ENCODE results near the gene IQSEC1. TPM values are rescaled to one million over a fixed set of nuclear protein-coding genes. Genes with fewer than 3 reads are reported as not detected.
A peak's percentile ranks its signal among the peaks of the same experiment; 100 is the strongest.

Gene IQSEC1
- total and polyA plus RNA-seq, 9 of the 15 experiments (the other 6 are each of a cell fraction or from before 2014, with no cell fraction given), result 0.56 to 39.0 (median 6.8) TPM

GRCh38 chr3:12994607-12995388, 78.4 kb downstream of the IQSEC1 start (continued):
- TF ChIP-seq SREBF1 (IDR thresholded peaks at IDR 0.05; ENCODE audit: borderline replicate concordance, low read depth, low read length), result peak; percentile 87
- TF ChIP-seq NCOA2 (IDR thresholded peaks at IDR 0.05; ENCODE audit: partially characterized antibody in 2 of 2), result no peak
- peak; percentile 3 for TF ChIP-seq MEIS2 (IDR thresholded peaks at IDR 0.05; ENCODE audit: partially characterized antibody)
- TF ChIP-seq TEAD4 (IDR thresholded peaks at IDR 0.05; ENCODE audit: low read length), result no peak
- no peak for TF ChIP-seq TEAD4 (CRISPR knock-in tag; IDR thresholded peaks at IDR 0.05; ENCODE audit: borderline replicate concordance)

- peak overlapping the region; percentile 86 for H2AFZ ChIP-seq (ENCODE audit: low read depth, low read length)
- peak in 1 of 2 experiments; percentile 1; a peak in 2 of 4 replicates for TF ChIP-seq MAZ (CRISPR knock-in tag; conservative IDR thresholded peaks at IDR 0.05 in 1 of 2, IDR thresholded peaks at IDR 0.05 in 1 of 2)
- peak; percentile 51; the same call in 1 of the 2 replicates for TF ChIP-seq ZBTB12 (CRISPR knock-in tag; IDR thresholded peaks at IDR 0.05)
- peak; percentile 38; the same call in 1 of the 2 replicates for TF ChIP-seq ZNF12 (CRISPR knock-in tag; IDR thresholded peaks at IDR 0.05)
- peak; percentile 2 for TF ChIP-seq FUS (optimal IDR thresholded peaks at IDR 0.05; ENCODE audit: low read depth, low read length)
- no peak for TF ChIP-seq JUN (IDR thresholded peaks at IDR 0.05; ENCODE audit: borderline replicate concordance, low read depth, low read length)
- peak; percentile 57; the same call in 1 of the 2 replicates for TF ChIP-seq JUN (CRISPR knock-in tag; IDR thresholded peaks at IDR 0.05; ENCODE audit: borderline replicate concordance)
- TF ChIP-seq, protein P1, sequence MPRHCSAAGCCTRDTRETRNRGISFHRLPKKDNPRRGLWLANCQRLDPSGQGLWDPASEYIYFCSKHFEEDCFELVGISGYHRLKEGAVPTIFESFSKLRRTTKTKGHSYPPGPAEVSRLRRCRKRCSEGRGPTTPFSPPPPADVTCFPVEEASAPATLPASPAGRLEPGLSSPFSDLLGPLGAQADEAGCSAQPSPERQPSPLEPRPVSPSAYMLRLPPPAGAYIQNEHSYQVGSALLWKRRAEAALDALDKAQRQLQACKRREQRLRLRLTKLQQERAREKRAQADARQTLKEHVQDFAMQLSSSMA (CRISPR knock-in tag; IDR thresholded peaks at IDR 0.05), result 0 out of 2 replicates have a peak, but pooled peaks have one; percentile 2
These were observed 78.9 kb downstream of the IQSEC1 start for GRCh38 chr3:12994357-12994606.

More at GRCh38 chr3:12994357-12994606, 78.9 kb downstream of the IQSEC1 start:
- peaks cover 4% of the 10 kb centered on the region for H3K9me1 ChIP-seq (ENCODE audit: control insufficient read depth, insufficient read depth, low read length)
- H3K36me3 ChIP-seq (ENCODE audit: control insufficient read depth, insufficient read depth, low read length), result no peaks in the 10 kb centered on the region
- POLR2A ChIA-PET, result interaction anchor here (0.8 to 4.3 kb wide), 3 partner anchors 10 to 126 kb away, joined by 3 to 18 read pairs (median 9); no protein-coding TSS in a partner anchor
- peaks cover 34 to 54% of the 10 kb centered on the region in 2 experiments for H3K4me1 ChIP-seq (replicated peaks in 1 of 2; ENCODE audit: control insufficient read depth in 2 of 2, insufficient read depth in 2 of 2, low read length in 2 of 2)
- peak overlapping the region; percentile 95 for H3K4me2 ChIP-seq (ENCODE audit: insufficient read depth, low read length)
- in situ Hi-C loops (cut with MboI), result no loop called here
- no peaks in the 10 kb centered on the region for H3K27me3 ChIP-seq (ENCODE audit: control insufficient read depth in 2 of 2, insufficient read depth in 2 of 2, low read length in 2 of 2)
- BruUV-seq (replicated peaks), result no TSS peak
- peak overlapping the region; percentile 81 for H3K27ac ChIP-seq (ENCODE audit: extremely low read depth, low read depth, low read length)
- peak overlapping the region; percentile 73 for H3K4me3 ChIP-seq
- H3K79me2 ChIP-seq (ENCODE audit: control insufficient read depth, insufficient read depth, low read length), result peaks cover 19% of the 10 kb centered on the region
- no peaks in the 10 kb centered on the region for H4K20me1 ChIP-seq (replicated peaks; ENCODE audit: control insufficient read depth, insufficient read depth, low read length)
- FAIRE-seq, result no peak
- peak in 1 of 4 experiments; percentile 67 for DNase-seq (ENCODE audit: extremely low read depth in 1 of 4, low spot score in 3 of 4)
- CTCF ChIA-PET (ENCODE audit: low intra/inter-chr PET ratio), result interaction anchor here (0.6 to 2.1 kb wide), 3 partner anchors 55 to 127 kb away, joined by 3 to 5 read pairs (median 3); no protein-coding TSS in a partner anchor
- WGBS (ENCODE audit: insufficient coverage, low coverage, missing lambda C conversion rate), result 1% methylated on average over 19 of the region's 25 CpGs
- H3K9me3 ChIP-seq (replicated peaks; ENCODE audit: control insufficient read depth, insufficient read depth, low read depth, low read length), result no peaks in the 10 kb centered on the region
- peak; percentile 56 for ATAC-seq
- intact Hi-C loops (cut with micrococcal nuclease), result loop anchor here (2.0 to 10.0 kb wide), 4 partner anchors 19 to 509 kb away; partner anchors contain the start of genes CAND2 and TSEN2
- H3K9ac ChIP-seq (ENCODE audit: insufficient read depth in 1 of 2, low read depth in 2 of 2, low read length in 2 of 2), result peak overlapping the region; percentile 77 to 97
